ENCODE measurements around the gene GPRC5D.

DNA sequence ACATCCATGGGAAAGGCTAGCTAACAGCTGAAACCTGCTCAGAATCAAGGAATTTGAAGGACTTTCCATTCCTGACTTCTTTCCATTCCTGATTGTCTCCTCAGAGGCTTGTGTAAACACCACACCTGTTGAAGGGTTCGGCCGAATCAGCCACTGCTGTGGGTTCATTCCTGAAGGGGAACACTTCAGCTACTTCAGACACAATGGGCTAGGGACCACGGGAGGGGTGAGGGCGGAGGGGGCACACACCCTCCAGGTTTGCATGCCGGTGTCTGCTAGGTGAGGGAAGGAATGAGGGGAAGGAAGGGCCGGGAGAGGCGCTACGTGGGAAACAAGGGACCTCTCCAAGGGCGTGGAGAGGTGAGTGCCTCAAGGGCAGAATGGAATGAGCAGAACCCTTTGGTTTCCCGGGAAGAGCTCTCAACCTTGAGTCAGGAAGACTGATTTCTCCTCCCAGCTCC, 59.3 kb downstream of the GPRC5D start:
- TF ChIP-seq CTCF (IDR thresholded peaks at IDR 0.05; ENCODE audit: low read length) (no peak), EZH2 (IDR thresholded peaks at IDR 0.05; ENCODE audit: borderline replicate concordance, low read length) (no peak)
